ENCODE measurements around the gene ATP2B2. TPM values are rescaled to one million over a fixed set of nuclear protein-coding genes. Genes with fewer than 3 reads are reported as not detected.

Gene ATP2B2
- total RNA-seq, 1 experiment from 2014 or later: not detected

DNA sequence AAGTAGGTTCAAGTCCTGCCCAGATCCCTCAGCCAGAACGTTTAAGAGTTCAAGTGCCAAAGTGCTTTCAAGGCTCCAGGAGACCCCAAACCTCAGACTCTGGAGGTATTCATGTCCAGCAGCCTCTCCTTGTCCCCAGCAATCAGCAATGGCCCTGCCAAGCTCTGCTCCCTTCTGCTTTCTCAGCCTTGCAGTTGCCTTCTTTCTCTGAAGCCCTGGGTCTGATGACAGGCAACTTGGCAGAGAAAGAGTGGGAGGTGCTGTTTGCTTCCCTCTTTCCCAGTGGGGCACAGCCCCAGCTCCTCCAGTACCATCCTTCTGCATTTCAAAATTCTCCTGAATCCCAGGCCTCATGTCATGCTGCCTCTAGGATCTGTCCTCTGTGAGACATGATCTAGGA lies 40.2 kb downstream of the ATP2B2 start:
- H3K9me3 Mint-ChIP-seq (ENCODE audit: unreplicated experiment): no peaks in the 10 kb centered on the region
- DNase-seq: no peak

DNA sequence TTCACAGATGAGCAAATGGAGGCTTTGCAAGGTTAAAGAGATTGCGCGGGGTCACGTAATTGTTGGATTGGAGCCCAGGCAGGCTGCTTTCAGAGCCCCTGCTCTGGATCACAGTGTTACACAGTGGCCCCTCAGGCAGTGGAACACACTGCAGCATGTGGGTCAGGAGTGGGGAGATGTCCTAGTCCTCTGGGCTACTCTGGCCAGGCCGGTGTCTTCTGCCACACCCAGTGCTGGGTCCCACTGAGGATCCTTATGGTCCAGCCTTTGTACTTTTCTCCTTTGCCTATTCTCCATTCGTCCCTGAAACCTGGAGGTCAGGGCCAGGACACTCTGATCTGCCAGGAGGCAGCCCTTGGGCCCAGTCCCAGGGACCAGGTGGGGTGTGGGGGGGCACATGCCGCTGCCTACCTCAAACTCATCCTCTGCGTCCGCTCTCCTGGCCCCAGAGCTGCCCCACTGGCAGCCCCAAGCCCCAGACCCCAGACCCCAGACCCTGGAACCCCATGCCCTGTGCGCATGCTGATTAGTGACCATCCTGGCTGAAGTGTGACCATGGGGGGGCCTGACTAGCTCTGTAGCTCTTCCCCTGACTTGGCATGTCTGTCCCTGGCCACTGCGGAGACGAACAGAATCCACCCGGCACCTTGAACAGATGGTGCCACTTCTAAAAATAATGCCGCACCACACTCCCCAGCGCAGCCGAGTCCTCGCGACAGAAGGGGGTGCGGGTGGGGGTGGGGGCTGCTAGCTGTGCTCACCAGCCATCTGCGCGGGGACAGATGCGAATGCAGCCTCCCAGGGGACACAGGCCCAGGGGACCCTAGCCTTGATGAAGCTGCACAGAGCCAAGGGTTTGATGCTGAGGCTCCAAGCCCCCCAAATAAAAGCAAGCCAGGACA lies 41.6 kb downstream of the ATP2B2 start:
- H3K27me3 ChIP-seq (replicated peaks; ENCODE audit: control insufficient read depth, insufficient read depth, low read length): no peaks in the 10 kb centered on the region
- Mint-ChIP-seq H3K4me1 (ENCODE audit: low read depth, unreplicated experiment) (no peaks in the 10 kb centered on the region), H3K27ac (ENCODE audit: unreplicated experiment) (no peak overlapping the region), H3K36me3 (ENCODE audit: insufficient read depth, unreplicated experiment) (no peaks in the 10 kb centered on the region), H3K9me3 (ENCODE audit: unreplicated experiment) (no peaks in the 10 kb centered on the region), H3K4me3 (ENCODE audit: unreplicated experiment) (no peak overlapping the region), H3K27me3 (ENCODE audit: insufficient read depth, unreplicated experiment) (peaks cover 17% of the 10 kb centered on the region)
- POLR2A ChIA-PET: no interaction called here
- no peaks in the 10 kb centered on the region for H3K9me3 ChIP-seq
- CTCF ChIA-PET: no interaction called here
- H3K4me1 ChIP-seq: no peaks in the 10 kb centered on the region
- no peak for DNase-seq
- intact Hi-C loops (cut with micrococcal nuclease; ENCODE audit: unreplicated experiment): no loop called here
- BruUV-seq (replicated peaks): no TSS peak
- TF ChIP-seq, protein P1, sequence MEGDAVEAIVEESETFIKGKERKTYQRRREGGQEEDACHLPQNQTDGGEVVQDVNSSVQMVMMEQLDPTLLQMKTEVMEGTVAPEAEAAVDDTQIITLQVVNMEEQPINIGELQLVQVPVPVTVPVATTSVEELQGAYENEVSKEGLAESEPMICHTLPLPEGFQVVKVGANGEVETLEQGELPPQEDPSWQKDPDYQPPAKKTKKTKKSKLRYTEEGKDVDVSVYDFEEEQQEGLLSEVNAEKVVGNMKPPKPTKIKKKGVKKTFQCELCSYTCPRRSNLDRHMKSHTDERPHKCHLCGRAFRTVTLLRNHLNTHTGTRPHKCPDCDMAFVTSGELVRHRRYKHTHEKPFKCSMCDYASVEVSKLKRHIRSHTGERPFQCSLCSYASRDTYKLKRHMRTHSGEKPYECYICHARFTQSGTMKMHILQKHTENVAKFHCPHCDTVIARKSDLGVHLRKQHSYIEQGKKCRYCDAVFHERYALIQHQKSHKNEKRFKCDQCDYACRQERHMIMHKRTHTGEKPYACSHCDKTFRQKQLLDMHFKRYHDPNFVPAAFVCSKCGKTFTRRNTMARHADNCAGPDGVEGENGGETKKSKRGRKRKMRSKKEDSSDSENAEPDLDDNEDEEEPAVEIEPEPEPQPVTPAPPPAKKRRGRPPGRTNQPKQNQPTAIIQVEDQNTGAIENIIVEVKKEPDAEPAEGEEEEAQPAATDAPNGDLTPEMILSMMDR (IDR thresholded peaks at IDR 0.05; ENCODE audit: insufficient read depth in 1 of 2, low read depth in 1 of 2, low read length in 1 of 2, severe bottlenecking in 1 of 2, unreplicated experiment in 1 of 2): no peak
- no peak overlapping the region for H3K4me3 ChIP-seq (ENCODE audit: low read depth, low read length)
- H3K36me3 ChIP-seq (ENCODE audit: control insufficient read depth, insufficient read depth, low read length): no peaks in the 10 kb centered on the region

More for the DNA sequence above, 40.2 kb downstream of the ATP2B2 start:
- Histone ChIP-seq H3K36me3 (ENCODE audit: control insufficient read depth, insufficient read depth, low read length) (no peaks in the 10 kb centered on the region), H3K4me1 (no peaks in the 10 kb centered on the region), H3K27me3 (replicated peaks; ENCODE audit: control insufficient read depth, insufficient read depth, low read length) (no peaks in the 10 kb centered on the region), H3K4me3 (ENCODE audit: low read depth, low read length) (no peak overlapping the region), H3K9me3 (no peaks in the 10 kb centered on the region)
- Mint-ChIP-seq H3K4me3 (ENCODE audit: unreplicated experiment) (no peak overlapping the region), H3K36me3 (ENCODE audit: insufficient read depth, unreplicated experiment) (no peaks in the 10 kb centered on the region), H3K27ac (ENCODE audit: unreplicated experiment) (no peak overlapping the region), H3K4me1 (ENCODE audit: low read depth, unreplicated experiment) (no peaks in the 10 kb centered on the region), H3K27me3 (ENCODE audit: insufficient read depth, unreplicated experiment) (peaks cover 24% of the 10 kb centered on the region)
- intact Hi-C loops (cut with micrococcal nuclease; ENCODE audit: unreplicated experiment): no loop called here
- no TSS peak for BruUV-seq (replicated peaks)
- TF ChIP-seq, protein P1 (IDR thresholded peaks at IDR 0.05; ENCODE audit: insufficient read depth in 1 of 2, low read depth in 1 of 2, low read length in 1 of 2, severe bottlenecking in 1 of 2, unreplicated experiment in 1 of 2): no peak
- CTCF ChIA-PET: no interaction called here
- POLR2A ChIA-PET: no interaction called here

DNA sequence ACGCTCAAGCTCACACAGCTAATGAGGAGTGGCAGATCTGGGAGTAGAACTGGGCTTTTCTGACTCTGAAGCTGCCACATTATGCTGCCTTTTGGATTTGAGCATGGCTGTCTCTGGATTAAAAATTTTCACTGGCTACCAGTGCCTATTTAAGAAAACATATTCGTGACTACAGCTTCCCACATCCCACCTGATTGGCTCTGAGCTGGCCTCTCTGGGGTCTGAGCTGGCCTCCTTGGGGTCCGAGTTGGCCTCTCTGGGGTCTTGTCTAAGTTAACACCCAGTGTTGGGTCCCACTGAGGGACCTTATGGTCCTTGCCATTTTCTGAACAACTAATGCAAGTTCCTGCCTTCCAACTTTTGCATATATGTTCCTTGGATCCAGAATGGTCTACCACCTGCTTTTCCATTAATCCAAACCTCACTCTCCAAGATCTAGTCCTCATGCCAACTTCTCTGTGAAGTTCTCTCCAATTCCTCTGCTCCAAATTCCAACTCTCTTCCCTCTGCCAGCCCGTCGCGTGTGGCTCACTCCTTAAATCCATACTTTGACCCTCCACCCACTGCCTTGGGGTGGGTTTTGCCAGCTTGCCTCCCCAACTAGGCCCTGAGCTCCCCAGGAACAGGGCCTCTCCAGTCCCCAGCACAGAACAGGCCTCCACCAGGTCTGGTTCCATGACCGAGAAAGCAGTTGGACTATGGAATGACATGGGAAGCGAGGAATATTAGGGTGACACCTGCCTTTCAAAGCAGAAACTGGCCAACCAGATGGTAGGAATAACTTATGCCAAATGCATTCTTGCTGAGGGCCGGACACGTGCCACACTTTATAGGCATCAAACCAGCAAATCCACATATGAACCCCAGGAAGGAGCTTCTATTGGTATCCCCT lies 42.5 kb downstream of the ATP2B2 start:
- H3K4me3 Mint-ChIP-seq (ENCODE audit: unreplicated experiment): no peak overlapping the region
- Histone ChIP-seq H3K27me3 (replicated peaks; ENCODE audit: control insufficient read depth, insufficient read depth, low read length) (no peaks in the 10 kb centered on the region), H3K4me3 (ENCODE audit: low read depth, low read length) (no peak overlapping the region), H3K9me3 (no peaks in the 10 kb centered on the region), H3K4me1 (no peaks in the 10 kb centered on the region), H3K36me3 (ENCODE audit: control insufficient read depth, insufficient read depth, low read length) (no peaks in the 10 kb centered on the region)
- DNase-seq: no peak
- intact Hi-C loops (cut with micrococcal nuclease; ENCODE audit: unreplicated experiment): no loop called here
- H3K36me3 Mint-ChIP-seq (ENCODE audit: insufficient read depth, unreplicated experiment): no peaks in the 10 kb centered on the region
- CTCF ChIA-PET: no interaction called here
- H3K9me3 Mint-ChIP-seq (ENCODE audit: unreplicated experiment): no peaks in the 10 kb centered on the region
- H3K4me1 Mint-ChIP-seq (ENCODE audit: low read depth, unreplicated experiment): no peaks in the 10 kb centered on the region
- BruUV-seq (replicated peaks): no TSS peak
- TF ChIP-seq, protein P1 (IDR thresholded peaks at IDR 0.05; ENCODE audit: insufficient read depth in 1 of 2, low read depth in 1 of 2, low read length in 1 of 2, severe bottlenecking in 1 of 2, unreplicated experiment in 1 of 2): no peak
- no peak overlapping the region for H3K27ac Mint-ChIP-seq (ENCODE audit: unreplicated experiment)
- POLR2A ChIA-PET: no interaction called here
- peaks cover 14% of the 10 kb centered on the region for H3K27me3 Mint-ChIP-seq (ENCODE audit: insufficient read depth, unreplicated experiment)
